NCI-H1048 (cell line): Measurements from ENCODE around the gene LINC01488.

Source experiments
- DNase-seq: peaks from one replicate; lab custom pipeline; 2025; lab: John Stamatoyannopoulos, UW

Gene LINC01488

GRCh38 chr11:69493931-69494821 lies 12.7 kb downstream of the LINC01488 start:
- DNase-seq = no peak

GRCh38 chr11:69494851-69495250 lies 13.4 kb downstream of the LINC01488 start:
- no peak for DNase-seq

- DNase-seq = no peak
These were observed 14.2 kb downstream of the LINC01488 start for GRCh38 chr11:69495441-69496201.

- no peak for DNase-seq
These were observed 14.7 kb downstream of the LINC01488 start for GRCh38 chr11:69496202-69496557.

GRCh38 chr11:69496631-69497220 lies 15.3 kb downstream of the LINC01488 start:
- DNase-seq = no peak

- DNase-seq = no peak
These were observed 15.8 kb downstream of the LINC01488 start for GRCh38 chr11:69497221-69497787.

- no peak for DNase-seq
These were observed 17.2 kb downstream of the LINC01488 start for GRCh38 chr11:69498614-69499175.

GRCh38 chr11:69499186-69499917 lies 17.9 kb downstream of the LINC01488 start:
- no peak for DNase-seq

GRCh38 chr11:69499918-69500284 lies 18.4 kb downstream of the LINC01488 start:
- DNase-seq = no peak

GRCh38 chr11:69500285-69501120 lies 19.0 kb downstream of the LINC01488 start:
- DNase-seq = no peak

GRCh38 chr11:69501121-69501489 lies 19.6 kb downstream of the LINC01488 start:
- no peak for DNase-seq

- no peak for DNase-seq
These were observed 20.7 kb downstream of the LINC01488 start for GRCh38 chr11:69501891-69502860.

- DNase-seq = no peak
These were observed 22.7 kb downstream of the LINC01488 start for GRCh38 chr11:69504127-69504526.

- DNase-seq = no peak
These were observed 23.3 kb downstream of the LINC01488 start for GRCh38 chr11:69504576-69505335.

GRCh38 chr11:69508974-69509373 lies 27.5 kb downstream of the LINC01488 start:
- DNase-seq = no peak

- DNase-seq = no peak
These were observed 27.9 kb downstream of the LINC01488 start for GRCh38 chr11:69509381-69509780.

- DNase-seq = no peak
These were observed 28.5 kb downstream of the LINC01488 start for GRCh38 chr11:69509846-69510390.
